GM19452 (cell line): Measurements from ENCODE around the gene DGAT2.

Source experiments
- ATAC-seq: cut with Tn5 transposase; IDR thresholded peaks from one replicate; pipeline ENCODE4 v1.9.1; 2021; ENCODE audit not compliant: unreplicated experiment

Gene DGAT2

DNA sequence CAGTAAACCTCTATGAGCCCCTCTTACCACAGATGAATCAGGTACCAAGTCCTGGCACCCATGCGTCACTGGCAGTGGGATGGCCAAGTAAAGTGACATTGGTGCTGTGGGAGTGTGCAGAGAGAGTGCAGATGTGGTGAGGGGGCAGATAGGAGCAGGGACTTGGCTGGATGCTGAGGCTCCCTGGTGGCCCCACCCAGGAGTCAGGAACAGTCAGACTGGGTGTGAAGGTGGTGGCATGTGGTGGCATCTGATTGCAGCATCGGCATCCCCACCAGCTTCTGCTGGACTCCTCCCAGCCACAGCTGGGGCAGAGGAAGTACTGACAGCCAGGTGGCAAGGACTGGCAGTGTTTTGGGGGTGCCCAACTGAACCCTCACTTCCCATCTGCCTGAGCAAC, 11.4 kb downstream of the DGAT2 start:
- no peak for ATAC-seq

DNA sequence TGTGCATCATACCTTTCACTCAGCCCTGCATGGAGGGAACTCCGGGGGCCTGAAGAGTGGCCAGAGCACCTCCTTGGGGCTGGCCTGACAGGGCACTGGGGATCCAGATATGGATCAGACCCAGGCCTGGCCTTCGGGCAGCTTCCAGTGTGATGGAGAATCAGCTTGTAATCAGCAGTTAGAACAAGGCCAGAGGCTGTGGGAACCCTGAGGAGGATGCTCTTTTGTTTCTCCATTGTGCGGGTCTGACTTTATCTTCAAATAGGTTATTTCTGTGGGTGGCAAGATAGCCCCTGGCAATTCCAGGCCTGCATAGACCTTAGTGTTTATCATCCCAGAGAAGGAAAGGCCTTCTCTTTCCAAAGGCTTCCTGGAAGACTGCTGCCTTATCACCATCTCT, 12.3 kb downstream of the DGAT2 start:
- no peak for ATAC-seq

- no peak for ATAC-seq
These were observed 12.7 kb downstream of the DGAT2 start for GRCh38 chr11:75781296-75781695.

DNA sequence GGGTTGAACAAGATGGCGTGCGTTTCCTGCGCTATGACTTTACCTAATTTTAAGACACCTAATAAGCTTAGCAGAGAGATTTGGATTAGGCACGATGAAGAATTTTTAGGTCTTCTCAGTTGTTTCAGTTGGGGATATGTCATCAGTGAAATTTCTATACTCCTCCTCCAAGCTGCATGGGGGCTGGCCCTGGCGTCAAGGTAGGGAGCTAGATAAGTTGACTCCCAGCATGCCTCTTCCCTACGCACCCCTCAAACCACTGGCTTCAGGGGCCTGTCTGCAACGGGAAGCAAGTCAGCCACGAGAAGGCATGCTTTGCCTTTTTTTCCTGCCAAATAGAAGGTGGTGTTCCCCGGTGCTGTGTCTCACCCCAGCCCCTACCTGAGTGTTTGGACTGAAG, 13.3 kb downstream of the DGAT2 start:
- no peak for ATAC-seq

DNA sequence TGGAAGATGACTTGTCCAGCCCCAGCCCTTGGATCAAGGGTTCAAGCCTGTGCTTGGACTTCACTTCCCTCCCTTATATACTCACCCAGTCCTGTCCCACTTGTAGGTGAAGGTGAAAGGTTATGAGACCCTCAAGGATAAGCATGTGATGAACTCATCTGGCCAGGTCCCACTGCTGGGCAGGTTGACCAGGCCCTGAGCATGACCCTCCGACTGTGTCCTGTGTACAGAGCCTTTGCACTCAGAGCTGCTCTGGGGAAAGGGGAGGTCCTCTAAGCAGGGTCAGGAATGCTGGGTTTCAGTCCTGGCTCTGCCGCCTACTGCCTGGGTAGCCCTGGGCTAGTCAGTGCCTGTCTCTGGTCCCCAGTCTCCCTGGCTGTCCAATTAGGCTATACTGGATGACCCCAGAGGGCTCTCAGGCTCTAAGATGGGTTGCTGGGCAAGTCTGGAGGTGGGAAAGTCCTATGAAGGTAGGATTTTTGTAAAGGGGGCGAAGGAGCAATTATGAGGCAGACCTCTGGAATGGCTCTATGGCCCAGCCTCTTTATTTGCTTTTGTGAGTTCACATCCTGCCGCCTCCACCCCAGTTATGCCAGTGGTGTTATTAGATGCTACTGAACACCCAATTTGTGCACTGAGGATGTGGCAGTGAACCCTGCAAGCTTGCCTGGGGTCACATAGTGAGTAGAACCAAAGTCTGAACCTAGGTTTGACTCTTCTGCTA, 14.1 kb downstream of the DGAT2 start:
- ATAC-seq: no peak

DNA sequence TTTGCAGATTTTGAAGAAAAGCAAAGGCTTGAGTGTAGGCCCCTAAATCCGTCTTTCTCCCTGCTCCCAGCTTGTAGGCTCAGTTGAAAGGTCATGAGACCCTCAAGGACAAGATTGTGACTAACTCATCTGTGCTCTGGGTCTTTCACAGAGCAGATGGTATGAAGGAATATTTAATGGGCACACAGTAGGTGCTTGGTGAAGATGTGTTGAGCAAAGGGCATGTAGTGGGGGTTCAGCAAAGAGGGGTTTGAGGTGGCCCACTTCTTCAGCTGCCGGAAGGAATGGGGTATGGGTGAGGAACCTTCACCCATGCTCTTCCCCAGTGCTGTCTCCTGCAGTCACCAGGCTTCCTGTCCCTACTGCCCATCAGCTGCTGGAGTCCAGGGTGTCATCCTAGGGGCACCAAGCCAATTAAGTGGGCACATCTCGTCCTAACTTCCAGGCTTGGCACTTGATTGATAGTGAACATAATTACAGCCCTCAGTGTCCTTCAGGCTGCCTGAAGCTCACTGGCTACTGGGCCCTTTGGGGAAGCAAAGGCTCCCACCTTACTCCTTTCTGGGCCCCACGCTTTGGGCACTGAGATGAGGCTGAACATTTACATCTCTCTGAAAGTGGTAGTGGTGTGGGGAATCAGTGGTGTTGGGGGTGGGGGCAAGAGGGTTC, 15.0 kb downstream of the DGAT2 start:
- ATAC-seq: no peak

- ATAC-seq: no peak
These were observed 15.5 kb downstream of the DGAT2 start for GRCh38 chr11:75784085-75784478.

DNA sequence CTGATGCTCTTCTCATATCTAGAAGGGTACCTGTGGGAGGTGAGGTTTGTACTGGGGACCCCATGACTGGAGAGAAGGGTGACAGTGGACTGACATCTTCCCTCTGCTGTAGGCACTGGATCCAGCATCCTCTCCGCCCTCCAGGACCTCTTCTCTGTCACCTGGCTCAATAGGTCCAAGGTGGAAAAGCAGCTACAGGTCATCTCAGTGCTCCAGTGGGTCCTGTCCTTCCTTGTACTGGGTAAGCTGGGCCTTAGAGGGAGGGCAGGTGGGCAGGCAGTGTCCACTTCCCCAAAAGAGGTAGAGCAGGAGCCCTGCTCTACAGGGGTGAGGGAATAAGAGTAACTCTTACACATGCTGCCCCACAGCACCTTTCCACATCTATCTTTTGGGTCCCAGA, 15.9 kb downstream of the DGAT2 start:
- ATAC-seq: no peak

GRCh38 chr11:75785187-75785586, 16.6 kb downstream of the DGAT2 start:
- ATAC-seq: no peak

GRCh38 chr11:75786101-75786736, 17.6 kb downstream of the DGAT2 start:
- peak; percentile 79 for ATAC-seq

DNA sequence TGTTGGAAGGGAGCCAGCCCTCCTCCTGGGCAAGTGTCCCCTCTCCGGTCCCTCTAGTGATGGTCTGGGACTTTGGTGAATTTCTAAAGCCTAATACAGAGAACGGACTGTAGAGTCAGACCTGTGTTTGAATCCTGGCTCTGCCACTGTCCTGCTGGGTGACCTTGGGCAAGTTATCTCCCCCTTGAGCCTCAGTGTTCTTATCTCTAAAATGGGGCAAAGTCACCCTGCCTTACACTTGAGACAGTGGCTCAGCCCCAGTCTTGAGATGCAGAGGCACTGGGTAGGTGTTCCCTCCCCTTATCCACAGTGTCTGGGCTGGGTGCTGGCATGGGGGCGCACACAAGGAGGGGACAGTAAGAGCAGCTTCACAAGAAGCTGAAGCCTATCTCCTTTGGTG, 20.9 kb downstream of the DGAT2 start:
- no peak for ATAC-seq

- ATAC-seq: no peak
These were observed 22.4 kb downstream of the DGAT2 start for GRCh38 chr11:75790986-75791385.

- no peak for ATAC-seq
These were observed 23.7 kb downstream of the DGAT2 start for GRCh38 chr11:75792127-75792731.

- no peak for ATAC-seq
These were observed 24.6 kb downstream of the DGAT2 start for GRCh38 chr11:75792997-75793800.

DNA sequence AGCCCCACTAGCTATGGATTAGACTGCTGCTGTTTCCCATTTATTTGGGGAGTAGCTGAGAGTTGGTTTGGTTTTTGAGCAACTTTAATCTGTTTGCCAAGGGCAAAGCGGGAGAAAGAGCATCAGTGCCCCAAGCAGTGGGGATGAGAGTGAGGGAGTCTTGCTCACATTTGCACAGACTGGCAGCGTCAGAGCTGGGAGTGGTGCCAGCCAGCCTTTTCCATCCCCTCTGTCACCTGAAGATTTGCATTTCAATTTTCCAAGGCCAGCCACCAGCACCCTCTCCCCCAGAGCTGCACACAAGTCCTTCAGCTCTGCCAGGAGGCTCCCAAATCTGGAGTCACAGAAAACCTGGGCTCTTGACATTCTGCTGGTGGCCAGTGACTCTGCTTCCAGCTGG, 25.4 kb downstream of the DGAT2 start:
- no peak for ATAC-seq

GRCh38 chr11:75795276-75796090, 26.9 kb downstream of the DGAT2 start:
- ATAC-seq: no peak

GRCh38 chr11:75796091-75796435, 27.5 kb downstream of the DGAT2 start:
- ATAC-seq: no peak

DNA sequence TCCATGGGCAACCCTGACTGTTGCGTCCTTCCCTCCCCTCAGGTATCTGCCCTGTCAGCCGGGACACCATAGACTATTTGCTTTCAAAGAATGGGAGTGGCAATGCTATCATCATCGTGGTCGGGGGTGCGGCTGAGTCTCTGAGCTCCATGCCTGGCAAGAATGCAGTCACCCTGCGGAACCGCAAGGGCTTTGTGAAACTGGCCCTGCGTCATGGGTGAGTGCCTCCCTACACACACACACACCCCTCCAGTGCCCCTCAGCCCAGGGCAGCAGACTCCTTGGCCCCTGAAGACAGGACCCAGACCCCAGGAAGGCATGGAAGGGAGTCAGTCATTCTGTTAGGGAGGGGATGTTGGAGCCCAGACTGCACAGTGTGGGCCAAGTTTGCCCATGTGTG, 28.5 kb downstream of the DGAT2 start:
- ATAC-seq: no peak

DNA sequence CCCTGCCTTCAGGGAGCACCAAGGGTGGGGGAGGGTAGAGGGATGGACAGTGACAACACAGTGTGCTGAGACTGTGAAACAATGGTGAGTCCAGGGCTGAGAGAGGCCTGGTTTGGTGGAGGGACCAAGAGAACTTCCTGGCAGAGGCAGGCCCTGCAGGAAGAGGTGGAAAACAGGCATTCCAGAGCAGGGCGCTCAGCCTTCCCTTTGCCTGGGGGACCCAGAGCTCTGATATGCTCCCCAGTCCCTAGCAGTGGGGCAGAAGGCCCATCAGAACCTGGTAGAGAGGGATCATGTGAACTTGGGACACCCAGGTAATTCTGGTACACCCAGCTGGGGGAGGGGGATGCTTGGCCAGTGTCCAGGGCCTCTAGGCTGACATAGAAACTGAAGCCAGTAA, 29.2 kb downstream of the DGAT2 start:
- ATAC-seq: no peak

DNA sequence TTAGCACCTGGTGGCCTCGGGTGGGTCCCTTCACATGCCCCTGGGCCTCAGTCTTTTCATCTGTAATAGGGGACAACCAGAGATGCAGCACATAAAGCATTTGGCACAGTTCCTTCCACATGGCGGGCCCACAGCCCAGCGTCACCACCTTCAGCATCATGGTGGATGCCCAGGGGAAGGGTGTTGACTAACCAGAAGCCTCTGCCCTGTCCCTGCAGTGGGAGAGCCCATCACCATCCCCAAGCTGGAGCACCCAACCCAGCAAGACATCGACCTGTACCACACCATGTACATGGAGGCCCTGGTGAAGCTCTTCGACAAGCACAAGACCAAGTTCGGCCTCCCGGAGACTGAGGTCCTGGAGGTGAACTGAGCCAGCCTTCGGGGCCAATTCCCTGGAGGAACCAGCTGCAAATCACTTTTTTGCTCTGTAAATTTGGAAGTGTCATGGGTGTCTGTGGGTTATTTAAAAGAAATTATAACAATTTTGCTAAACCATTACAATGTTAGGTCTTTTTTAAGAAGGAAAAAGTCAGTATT, 31.6 kb downstream of the DGAT2 start:
- ATAC-seq: no peak
